Muscle layer of colon (tissue), 2 donors: ENCODE data around the gene H2BK1.

Experiments
- H3K27ac ChIP-seq: one replicate; pipeline ENCODE4 v1.7.0; 2013; ENCODE audit warnings: low read depth, mild to moderate bottlenecking, low read length, moderate library complexity
- H3K27me3 ChIP-seq, 2 donors: one replicate each; pipeline ENCODE4 v1.7.0; 2013; ENCODE audit warnings: low read length in 2 of 2, mild to moderate bottlenecking in 2 of 2; ENCODE audit not compliant: insufficient read depth in 2 of 2, control insufficient read depth in 1 of 2
- H3K36me3 ChIP-seq: one replicate; pipeline ENCODE4 v1.7.0; 2013; ENCODE audit warnings: mild to moderate bottlenecking, low read length; ENCODE audit not compliant: insufficient read depth
- H3K4me1 ChIP-seq: one replicate; pipeline ENCODE4 v1.7.0; 2013; ENCODE audit warnings: mild to moderate bottlenecking, low read length; ENCODE audit not compliant: insufficient read depth
- H3K4me3 ChIP-seq, 2 donors: one replicate each; pipeline ENCODE4 v1.7.0; 2013; ENCODE audit warnings: low read length in 2 of 2, low read depth in 1 of 2, mild to moderate bottlenecking in 1 of 2, moderate library complexity in 1 of 2
- H3K9ac ChIP-seq: one replicate; pipeline ENCODE4 v1.7.0; 2013; ENCODE audit warnings: low read length
- H3K9me3 ChIP-seq: one replicate; pipeline ENCODE4 v1.7.0; 2013; ENCODE audit warnings: mild to moderate bottlenecking, low read length
- donor health status: abdominal sarcoma.
- donor health status: Adenocarcinoma of cecum.

H2BK1 gene

GRCh38 chr7:151244196-151244840 lies 34.0 kb upstream of the H2BK1 start:
- peaks cover 42% of the 10 kb centered on the region for H3K4me1 ChIP-seq
- no peak overlapping the region for H3K9ac ChIP-seq
- no peaks in the 10 kb centered on the region for H3K9me3 ChIP-seq
- H3K27ac ChIP-seq, result no peak overlapping the region
- peak overlapping the region in 1 of 2 donors; percentile 53 for H3K4me3 ChIP-seq
- H3K27me3 ChIP-seq, result peaks cover 0 to 5% of the 10 kb centered on the region in 2 donors
- peaks cover 29% of the 10 kb centered on the region for H3K36me3 ChIP-seq

- H3K36me3 ChIP-seq, result peaks cover 36% of the 10 kb centered on the region
- no peaks in the 10 kb centered on the region for H3K9me3 ChIP-seq
- peaks cover 41% of the 10 kb centered on the region for H3K4me1 ChIP-seq
- no peak overlapping the region for H3K27ac ChIP-seq
- H3K4me3 ChIP-seq, result peak overlapping the region in 1 of 2 donors; percentile 32
- H3K27me3 ChIP-seq, result peaks cover 0 to 5% of the 10 kb centered on the region in 2 donors
- no peak overlapping the region for H3K9ac ChIP-seq
These were observed 33.3 kb upstream of the H2BK1 start for GRCh38 chr7:151243408-151244195.

- Histone ChIP-seq H3K27ac (no peak overlapping the region), H3K4me3 (no peak overlapping the region), H3K27me3 (peaks cover 0 to 5% of the 10 kb centered on the region in 2 donors), H3K4me1 (peaks cover 41% of the 10 kb centered on the region), H3K9ac (no peak overlapping the region), H3K9me3 (no peaks in the 10 kb centered on the region), H3K36me3 (peaks cover 43% of the 10 kb centered on the region)
These were observed 32.7 kb upstream of the H2BK1 start for GRCh38 chr7:151243045-151243349.

GRCh38 chr7:151242159-151243044 lies 32.1 kb upstream of the H2BK1 start:
- H3K36me3 ChIP-seq, result peaks cover 48% of the 10 kb centered on the region
- peaks cover 0 to 5% of the 10 kb centered on the region in 2 donors for H3K27me3 ChIP-seq
- H3K4me1 ChIP-seq, result peaks cover 36% of the 10 kb centered on the region
- no peaks in the 10 kb centered on the region for H3K9me3 ChIP-seq
- H3K9ac ChIP-seq, result no peak overlapping the region
- no peak overlapping the region for H3K4me3 ChIP-seq
- no peak overlapping the region for H3K27ac ChIP-seq

- no peak overlapping the region for H3K4me3 ChIP-seq
- no peaks in the 10 kb centered on the region for H3K9me3 ChIP-seq
- H3K27ac ChIP-seq, result no peak overlapping the region
- peaks cover 0 to 5% of the 10 kb centered on the region in 2 donors for H3K27me3 ChIP-seq
- peaks cover 52% of the 10 kb centered on the region for H3K36me3 ChIP-seq
- H3K9ac ChIP-seq, result no peak overlapping the region
- H3K4me1 ChIP-seq, result peaks cover 30% of the 10 kb centered on the region
These were observed 31.4 kb upstream of the H2BK1 start for GRCh38 chr7:151241755-151242096.

- Histone ChIP-seq H3K4me3 (no peak overlapping the region), H3K9ac (no peak overlapping the region), H3K27ac (no peak overlapping the region), H3K4me1 (peaks cover 24% of the 10 kb centered on the region), H3K9me3 (no peaks in the 10 kb centered on the region), H3K36me3 (peaks cover 52% of the 10 kb centered on the region), H3K27me3 (peaks cover 0 to 5% of the 10 kb centered on the region in 2 donors)
These were observed 30.9 kb upstream of the H2BK1 start for GRCh38 chr7:151240942-151241754.

- H3K27me3 ChIP-seq, result peaks cover 0 to 5% of the 10 kb centered on the region in 2 donors
- peaks cover 19% of the 10 kb centered on the region for H3K4me1 ChIP-seq
- H3K9me3 ChIP-seq, result no peaks in the 10 kb centered on the region
- peaks cover 52% of the 10 kb centered on the region for H3K36me3 ChIP-seq
- no peak overlapping the region for H3K27ac ChIP-seq
- no peak overlapping the region for H3K4me3 ChIP-seq
- H3K9ac ChIP-seq, result no peak overlapping the region
These were observed 30.2 kb upstream of the H2BK1 start for GRCh38 chr7:151240536-151240935.

- peaks cover 57% of the 10 kb centered on the region for H3K36me3 ChIP-seq
- no peak overlapping the region for H3K27ac ChIP-seq
- H3K4me3 ChIP-seq, result no peak overlapping the region
- H3K4me1 ChIP-seq, result peaks cover 16% of the 10 kb centered on the region
- H3K27me3 ChIP-seq, result peaks cover 0 to 4% of the 10 kb centered on the region in 2 donors
- H3K9me3 ChIP-seq, result no peaks in the 10 kb centered on the region
- no peak overlapping the region for H3K9ac ChIP-seq
These were observed 29.7 kb upstream of the H2BK1 start for GRCh38 chr7:151239837-151240459.

GRCh38 chr7:151238924-151239836 lies 28.9 kb upstream of the H2BK1 start:
- H3K27ac ChIP-seq, result no peak overlapping the region
- no peaks in the 10 kb centered on the region for H3K27me3 ChIP-seq
- H3K36me3 ChIP-seq, result peaks cover 60% of the 10 kb centered on the region

More at GRCh38 chr7:151238924-151239836, 28.9 kb upstream of the H2BK1 start:
- Histone ChIP-seq H3K4me3 (no peak overlapping the region), H3K9ac (no peak overlapping the region), H3K9me3 (no peaks in the 10 kb centered on the region), H3K4me1 (peaks cover 8% of the 10 kb centered on the region)
